HFFc6 (cell line): Measurements from ENCODE around the gene CHRNA3. TPM values are rescaled to one million over a fixed set of nuclear protein-coding genes. Genes with fewer than 3 reads are reported as not detected.

ENCODE experiments used
- DNase-seq: peaks from one replicate; pipeline ENCODE4 v3.0.0-alpha.2; 2018
- H3K27ac Mint-ChIP-seq: 2 replicates; pipeline ENCODE4 v1.8.0; 2020; ENCODE audit warnings: mild to moderate bottlenecking, mixed read lengths
- H3K27me3 Mint-ChIP-seq: 2 replicates; pipeline ENCODE4 v1.8.0; 2021; ENCODE audit warnings: mild to moderate bottlenecking, moderate library complexity, mixed read lengths; ENCODE audit not compliant: insufficient read depth
- H3K36me3 Mint-ChIP-seq: 2 replicates; pipeline ENCODE4 v1.8.0; 2021; ENCODE audit warnings: low read depth, mixed read lengths
- H3K4me1 Mint-ChIP-seq: 2 replicates; pipeline ENCODE4 v1.8.0; 2020; ENCODE audit warnings: low read depth, mixed read lengths
- H3K4me3 Mint-ChIP-seq: 2 replicates; pipeline ENCODE4 v1.8.0; 2020; ENCODE audit warnings: mild to moderate bottlenecking, moderate library complexity, mixed read lengths
- H3K9me3 Mint-ChIP-seq: 2 replicates; pipeline ENCODE4 v1.8.0; 2020; ENCODE audit warnings: mild to moderate bottlenecking, mixed read lengths
- CTCF ChIP-seq: fragments of 200-600 bp; sonication (generic); IDR thresholded peaks from 2 replicates; pipeline ENCODE4 v1.5.0; 2021; ENCODE audit warnings: antibody characterized with exemption, mild to moderate bottlenecking
- total RNA-seq, 6 experiments: library from RNA; stranded (reverse); fragmentation: NEBNext Ultra II Directional; extraction: Animal tissue kit (Norgen Biotek cat#: 25700); gene quantifications; 2 replicates in 1 of 6; 3 replicates in 5 of 6; pipeline ENCODE4 v1.2.3, GENCODE V29; 2021

Gene CHRNA3
- total RNA-seq, 6 experiments from 2014 or later = not detected

GRCh38 chr15:78637776-78638435, 17.1 kb upstream of the CHRNA3 start:
- no peak for TF ChIP-seq CTCF
- Mint-ChIP-seq H3K27ac (no peak overlapping the region), H3K9me3 (peaks cover 9% of the 10 kb centered on the region), H3K27me3 (peaks cover 40% of the 10 kb centered on the region), H3K36me3 (peaks cover 8% of the 10 kb centered on the region), H3K4me3 (no peak overlapping the region), H3K4me1 (no peaks in the 10 kb centered on the region)
- no peak for DNase-seq

GRCh38 chr15:78636378-78636859, 15.6 kb upstream of the CHRNA3 start:
- Mint-ChIP-seq H3K4me3 (no peak overlapping the region), H3K27me3 (peaks cover 42% of the 10 kb centered on the region), H3K27ac (no peak overlapping the region), H3K4me1 (no peaks in the 10 kb centered on the region), H3K9me3 (peaks cover 13% of the 10 kb centered on the region), H3K36me3 (peaks cover 8% of the 10 kb centered on the region)
- TF ChIP-seq CTCF = no peak
- DNase-seq = no peak

- no peak overlapping the region for H3K4me3 Mint-ChIP-seq
- peaks cover 8% of the 10 kb centered on the region for H3K36me3 Mint-ChIP-seq
- H3K27me3 Mint-ChIP-seq = peaks cover 37% of the 10 kb centered on the region
- peaks cover 13% of the 10 kb centered on the region for H3K9me3 Mint-ChIP-seq
- no peaks in the 10 kb centered on the region for H3K4me1 Mint-ChIP-seq
- TF ChIP-seq CTCF = no peak
- DNase-seq = no peak
- no peak overlapping the region for H3K27ac Mint-ChIP-seq
Measured at GRCh38 chr15:78635346-78635745, 14.6 kb upstream of the CHRNA3 start.

GRCh38 chr15:78634210-78635145, 13.7 kb upstream of the CHRNA3 start:
- no peak for DNase-seq
- Mint-ChIP-seq H3K27ac (no peak overlapping the region), H3K4me1 (no peaks in the 10 kb centered on the region), H3K9me3 (peaks cover 13% of the 10 kb centered on the region), H3K27me3 (peaks cover 41% of the 10 kb centered on the region), H3K4me3 (no peak overlapping the region), H3K36me3 (peaks cover 8% of the 10 kb centered on the region)
- TF ChIP-seq CTCF = no peak

GRCh38 chr15:78633348-78633747, 12.6 kb upstream of the CHRNA3 start:
- Mint-ChIP-seq H3K9me3 (peaks cover 13% of the 10 kb centered on the region), H3K27ac (no peak overlapping the region), H3K36me3 (peaks cover 8% of the 10 kb centered on the region), H3K4me1 (no peaks in the 10 kb centered on the region), H3K27me3 (peaks cover 47% of the 10 kb centered on the region), H3K4me3 (no peak overlapping the region)
- no peak for DNase-seq
- no peak for TF ChIP-seq CTCF
